GM19099 (cell line): ENCODE measurements around the gene LDLRAD4.

Experiments
- POLR2A ChIP-seq: IDR thresholded peaks from 3 replicates; pipeline ENCODE4 v1.6.1; 2011; ENCODE audit warnings: low read depth; ENCODE audit not compliant: insufficient read length; ENCODE audit errors: extremely low read depth

The LDLRAD4 gene

DNA sequence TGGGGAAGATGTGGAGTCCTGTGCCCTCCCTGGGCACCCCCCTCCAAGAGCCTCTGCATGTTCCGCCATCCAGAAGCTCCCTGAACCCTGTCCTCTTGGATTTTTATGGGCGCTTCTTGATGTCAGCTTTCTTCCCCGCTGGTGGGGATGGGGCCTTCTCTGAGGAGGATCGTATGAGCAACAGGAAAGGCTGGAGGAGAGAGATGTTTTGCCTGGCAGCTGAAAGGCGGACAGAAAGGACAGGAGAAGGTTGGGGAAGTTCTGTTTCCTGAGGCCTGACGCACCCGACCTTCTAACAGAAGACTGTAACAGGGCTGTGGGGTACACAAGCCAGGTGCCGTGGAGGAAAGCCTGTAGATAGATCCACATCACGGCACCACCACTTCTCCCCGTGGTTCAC lies 238.8 kb downstream of the LDLRAD4 start:
- no peak for TF ChIP-seq POLR2A

GRCh38 chr18:13460946-13461345 lies 242.4 kb downstream of the LDLRAD4 start:
- TF ChIP-seq POLR2A, result no peak

DNA sequence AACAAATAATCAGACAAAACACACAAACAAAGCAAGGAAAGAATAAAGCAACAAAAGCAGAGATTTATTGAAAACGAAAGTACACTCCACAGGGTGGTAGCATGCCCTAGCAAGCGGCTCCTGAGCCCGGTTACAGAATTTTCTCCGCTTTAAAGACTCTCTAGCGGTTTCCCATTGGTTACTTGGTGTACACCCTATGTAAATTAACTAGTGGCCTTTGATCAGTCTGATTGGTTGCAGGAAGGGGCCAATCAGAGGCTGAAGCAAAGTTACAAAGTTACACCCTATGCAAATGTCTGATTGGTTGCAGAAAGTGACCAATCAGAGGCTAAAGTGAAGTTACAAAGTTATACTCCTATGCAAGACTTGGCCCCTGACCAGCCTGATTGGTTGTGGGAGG lies 242.9 kb downstream of the LDLRAD4 start:
- no peak for TF ChIP-seq POLR2A

- TF ChIP-seq POLR2A, result no peak
Measured at GRCh38 chr18:13461936-13462335, 243.4 kb downstream of the LDLRAD4 start.

GRCh38 chr18:13462686-13463085 lies 244.1 kb downstream of the LDLRAD4 start:
- no peak for TF ChIP-seq POLR2A

DNA sequence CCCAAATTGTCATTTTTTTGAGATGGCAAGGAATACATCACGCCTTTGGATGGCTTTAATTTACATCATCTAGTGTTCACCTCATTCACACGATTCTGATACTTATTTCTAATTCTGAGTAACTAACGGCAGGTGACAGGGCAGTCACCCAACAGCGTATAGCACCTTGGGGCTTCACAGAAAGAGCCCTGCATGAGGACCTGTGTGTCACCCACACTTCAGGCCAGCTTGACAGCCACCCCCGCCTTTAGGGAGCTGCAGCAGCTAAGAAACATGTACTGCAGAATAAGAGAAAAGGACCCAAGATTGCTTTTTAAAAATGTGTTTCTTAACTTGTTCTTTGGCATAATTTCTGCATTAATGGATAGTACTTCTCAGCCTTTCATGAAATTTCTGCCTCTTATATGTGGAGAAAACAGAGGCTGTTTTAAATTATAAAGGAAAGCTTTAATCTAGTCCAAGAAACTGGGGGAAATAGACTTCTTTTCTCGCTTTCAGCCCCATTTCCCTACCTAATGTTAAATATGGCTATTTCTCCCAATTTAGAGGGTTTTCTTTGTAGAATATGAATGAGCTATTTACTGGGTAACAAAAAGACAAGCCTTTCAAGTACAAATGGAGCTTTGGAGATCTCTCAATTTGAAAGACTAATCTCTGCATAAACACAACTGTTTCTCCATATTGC lies 245.1 kb downstream of the LDLRAD4 start:
- TF ChIP-seq POLR2A, result no peak

DNA sequence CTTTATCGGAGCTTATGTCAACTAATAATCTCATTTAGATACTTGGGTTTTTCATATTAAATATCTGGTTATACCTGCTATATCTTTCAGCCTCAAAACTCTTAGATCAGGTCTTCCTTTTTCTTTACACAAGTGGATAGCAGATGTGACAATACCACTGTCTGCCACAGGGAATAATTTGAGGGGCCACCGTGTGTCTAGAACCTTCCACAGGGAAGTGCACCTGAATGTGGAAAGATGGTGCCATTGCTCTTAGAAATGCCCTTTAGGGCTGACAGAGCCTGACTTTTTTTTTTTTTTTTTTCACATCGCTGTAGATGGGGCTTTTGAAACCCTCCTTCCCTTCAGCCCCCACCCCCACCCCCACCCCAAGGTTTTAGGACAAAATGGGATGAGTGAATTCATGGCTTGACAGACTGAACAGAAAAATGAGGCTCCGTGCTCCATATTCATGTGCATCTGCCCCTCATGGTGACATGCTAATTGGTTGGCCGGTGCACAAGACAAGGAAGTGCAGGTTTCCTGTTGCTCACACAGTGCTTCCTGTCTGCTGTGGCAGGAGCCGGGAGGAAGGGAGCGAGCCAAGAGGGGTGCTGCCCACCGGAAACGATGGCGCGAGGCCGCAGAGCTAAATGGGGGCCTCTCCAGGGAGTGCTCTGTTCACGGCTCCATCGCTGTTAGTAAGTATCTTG lies 246.0 kb downstream of the LDLRAD4 start:
- TF ChIP-seq POLR2A, result peak; percentile 45

DNA sequence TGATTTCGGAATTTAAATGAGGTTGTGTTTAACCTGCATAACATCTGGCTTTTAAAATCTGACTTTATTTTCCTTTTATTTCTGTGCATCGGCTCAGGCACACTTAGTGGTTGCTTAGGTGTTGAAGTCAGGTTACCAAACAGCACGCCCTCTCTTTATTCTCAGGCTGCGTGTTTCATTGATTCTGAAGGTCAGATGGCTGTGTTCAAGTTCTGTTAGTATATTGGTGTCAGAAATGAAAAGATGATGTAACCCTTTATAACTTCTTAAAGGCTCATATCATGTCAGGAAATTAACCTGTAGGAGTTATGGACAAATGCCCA lies 246.5 kb downstream of the LDLRAD4 start:
- TF ChIP-seq POLR2A, result no peak

DNA sequence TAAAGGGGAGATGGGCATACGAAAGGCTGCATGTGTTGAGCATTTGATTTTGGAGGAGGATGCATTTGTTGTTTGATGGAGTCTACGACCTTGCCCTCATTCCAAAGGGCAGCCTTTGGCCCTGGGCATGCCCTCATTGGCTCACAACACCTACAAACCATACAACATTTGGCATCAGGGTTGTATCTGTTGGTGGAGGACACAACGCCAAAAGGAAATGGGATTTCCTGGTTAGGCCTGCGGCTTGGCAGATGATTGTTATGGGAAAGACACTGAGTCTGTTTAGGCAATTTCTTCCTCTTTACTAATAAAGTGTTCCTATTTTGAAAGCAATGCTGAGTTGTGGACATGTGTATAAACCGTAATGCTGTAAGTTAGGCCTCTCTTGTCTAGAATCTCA lies 246.9 kb downstream of the LDLRAD4 start:
- no peak for TF ChIP-seq POLR2A

GRCh38 chr18:13470516-13471197 lies 252.1 kb downstream of the LDLRAD4 start:
- no peak for TF ChIP-seq POLR2A

DNA sequence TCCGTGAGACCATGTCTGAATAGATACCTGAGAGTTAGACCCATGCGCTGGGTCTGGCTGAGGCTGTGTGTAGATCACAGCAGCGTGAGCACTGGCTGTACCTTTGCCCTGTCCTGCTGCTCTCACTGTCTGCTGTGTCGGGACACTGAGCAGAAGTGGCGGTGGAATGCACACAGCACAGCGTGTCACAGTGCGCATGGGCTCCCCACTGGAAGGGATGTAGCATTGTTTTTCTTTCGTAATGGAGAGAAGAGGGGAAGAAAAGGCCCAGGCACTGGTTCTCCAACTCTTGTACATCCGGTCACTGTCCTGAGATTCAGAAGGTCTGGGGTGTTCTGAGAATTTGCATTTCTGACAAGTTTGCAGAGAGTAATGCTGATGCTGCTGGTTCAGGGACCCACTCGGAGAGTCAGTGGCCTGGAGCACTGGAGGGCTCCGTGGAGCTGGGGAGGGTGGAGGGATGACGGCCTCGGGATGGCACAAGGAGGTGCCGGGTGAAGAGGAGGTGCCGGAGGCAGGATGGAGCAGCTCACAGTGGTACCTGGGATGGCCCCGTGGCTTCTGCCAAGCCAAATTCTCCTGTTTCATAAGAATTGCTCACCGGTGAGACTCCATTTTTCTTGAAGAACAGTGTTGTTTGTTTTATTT lies 252.8 kb downstream of the LDLRAD4 start:
- TF ChIP-seq POLR2A, result no peak

- no peak for TF ChIP-seq POLR2A
Measured at GRCh38 chr18:13471971-13472628, 253.5 kb downstream of the LDLRAD4 start.

GRCh38 chr18:13473751-13474150 lies 255.2 kb downstream of the LDLRAD4 start:
- no peak for TF ChIP-seq POLR2A

DNA sequence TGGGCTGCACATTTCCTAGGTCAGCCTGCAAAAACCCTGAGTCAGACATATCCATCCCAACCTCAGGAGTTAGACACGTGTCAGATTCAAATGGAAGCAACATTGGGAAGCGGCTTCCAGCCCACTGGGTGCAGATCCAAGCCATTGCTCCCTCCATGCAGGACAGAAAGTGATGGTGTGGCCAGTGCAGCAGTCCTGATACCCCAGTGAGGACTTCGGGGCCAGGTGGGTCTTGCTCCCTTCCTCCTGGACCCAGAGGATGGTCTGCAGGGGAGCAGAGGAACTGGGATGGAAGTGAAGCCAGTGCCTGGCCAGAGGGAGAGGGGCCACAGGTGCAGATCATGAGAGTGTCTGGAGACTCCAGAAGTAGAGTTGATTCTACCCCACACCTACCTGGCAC lies 255.8 kb downstream of the LDLRAD4 start:
- no peak for TF ChIP-seq POLR2A

GRCh38 chr18:13474907-13475545 lies 256.5 kb downstream of the LDLRAD4 start:
- TF ChIP-seq POLR2A, result no peak
